Endothelial cell of umbilical vein (primary cell): Measurements from ENCODE around the gene FAM149B1. TPM values are rescaled to one million over a fixed set of nuclear protein-coding genes. Genes with fewer than 3 reads are reported as not detected.

Source experiments
- BruUV-seq: library from RNA; stranded (reverse); fragments of 400-500 nt; replicated peaks from 2 replicates; lab custom pipeline; 2021; lab: Mats Ljungman, UMichigan
- CTCF ChIA-PET: fragments of 300-600, 350-600 bp; sonication (Branson Sonifier 250); formaldehyde crosslinking; loops from one replicate; lab custom pipeline; 2021; ENCODE audit warnings: antibody characterized with exemption, inconsistent platforms; lab: Charles Lee
- POLR2A ChIA-PET: fragments of 300-600, 350-600 bp; sonication (Branson Sonifier 250); formaldehyde crosslinking; loops from one replicate; lab custom pipeline; 2021; ENCODE audit warnings: antibody characterized with exemption, inconsistent platforms; lab: Charles Lee
- DNase-seq: peaks from one replicate; pipeline ENCODE4 v3.0.0-alpha.2; 2011; ENCODE audit warnings: low read depth, low spot score
- FAIRE-seq: peaks from 2 replicates; lab custom pipeline; 2011; peaks lifted over from hg19 to GRCh38; lab: Jason Lieb, UNC
- H2AFZ ChIP-seq: 2 replicates; pipeline ENCODE4 v1.6.0; 2012; ENCODE audit warnings: low read depth, low read length, control low read depth, inconsistent platforms
- H3K27ac ChIP-seq: 2 replicates; pipeline ENCODE4 v1.5.1; 2011; ENCODE audit warnings: low read depth, mild to moderate bottlenecking, control low read depth, low read length, moderate library complexity; ENCODE audit not compliant: insufficient read depth
- H3K27me3 ChIP-seq, 2 experiments: 2 replicates each; pipeline versions ENCODE4 v1.6.0 to v1.6.1; 2011; ENCODE audit warnings: low read length in 2 of 2, mixed read lengths in 1 of 2; ENCODE audit not compliant: control insufficient read depth in 2 of 2, insufficient read depth in 2 of 2
- H3K36me3 ChIP-seq, 2 experiments: 2 replicates in 1 of 2; 3 replicates in 1 of 2; pipeline ENCODE4 v1.5.1; 2011; ENCODE audit warnings: low read length in 2 of 2, mild to moderate bottlenecking in 1 of 2, moderate library complexity in 1 of 2; ENCODE audit not compliant: control insufficient read depth in 2 of 2, insufficient read depth in 2 of 2; ENCODE audit errors: extremely low read depth in 1 of 2
- H3K4me1 ChIP-seq: 3 replicates; pipeline ENCODE4 v1.5.1; 2011; ENCODE audit warnings: mild to moderate bottlenecking, low read length; ENCODE audit not compliant: control insufficient read depth, insufficient read depth; ENCODE audit errors: extremely low read depth
- H3K4me2 ChIP-seq: 2 replicates; pipeline ENCODE4 v1.6.1; 2011; ENCODE audit warnings: low read length, control low read depth, mixed read lengths; ENCODE audit not compliant: insufficient read depth
- H3K4me3 ChIP-seq, 3 experiments: fragments of 200-600 bp in 1 of 3; sonication (generic), shearing (Covaris generic) in 1 of 3; replicated peaks in 1 of 3; 2 replicates each; pipeline ENCODE4 v1.5.1; 2011 to 2016; ENCODE audit warnings: control low read depth in 3 of 3, low read length in 3 of 3, mild to moderate bottlenecking in 2 of 3, inconsistent platforms in 1 of 3, low read depth in 1 of 3, moderate library complexity in 1 of 3; ENCODE audit not compliant: insufficient read depth in 1 of 3
- H3K79me2 ChIP-seq: 2 replicates; pipeline ENCODE4 v1.6.0; 2012; ENCODE audit warnings: low read length, inconsistent platforms; ENCODE audit not compliant: control insufficient read depth, insufficient read depth
- H3K9ac ChIP-seq: replicated peaks from 2 replicates; pipeline ENCODE3; 2011; ENCODE audit warnings: low read length, control low read depth; ENCODE audit not compliant: insufficient read depth; ENCODE audit errors: extremely low read depth
- H3K9me1 ChIP-seq: replicated peaks from 3 replicates; pipeline ENCODE4 v1.6.0; 2011; ENCODE audit warnings: mild to moderate bottlenecking, low read length; ENCODE audit not compliant: control insufficient read depth, insufficient read depth; ENCODE audit errors: extremely low read depth
- H3K9me3 ChIP-seq: replicated peaks from 2 replicates; pipeline ENCODE4 v1.5.1; 2012; ENCODE audit warnings: low read length, inconsistent platforms; ENCODE audit not compliant: control insufficient read depth, insufficient read depth
- H4K20me1 ChIP-seq: replicated peaks from 2 replicates; pipeline ENCODE3; 2011; ENCODE audit warnings: mild to moderate bottlenecking, low read length; ENCODE audit not compliant: control insufficient read depth, insufficient read depth; ENCODE audit errors: extremely low read depth
- EZH2 ChIP-seq: IDR thresholded peaks from 2 replicates; pipeline ENCODE4 v1.6.1; 2012; ENCODE audit warnings: borderline replicate concordance, low read depth, mild to moderate bottlenecking, moderate library complexity, low read length, inconsistent platforms; ENCODE audit not compliant: severe bottlenecking
- FOS ChIP-seq: IDR thresholded peaks from 2 replicates; pipeline ENCODE4 v1.6.1; 2011; ENCODE audit warnings: mild to moderate bottlenecking, low read length, moderate library complexity, borderline replicate concordance; ENCODE audit not compliant: insufficient read depth
- GATA2 ChIP-seq: IDR thresholded peaks from 2 replicates; pipeline ENCODE4 v1.7.0; 2011; ENCODE audit warnings: low read depth, mild to moderate bottlenecking, moderate library complexity, mixed read lengths, low read length; ENCODE audit not compliant: insufficient read length, insufficient read depth
- JUN ChIP-seq: IDR thresholded peaks from 2 replicates; pipeline ENCODE4 v1.6.1; 2011; ENCODE audit warnings: borderline replicate concordance, low read depth; ENCODE audit not compliant: insufficient read length, insufficient read depth
- MAX ChIP-seq: IDR thresholded peaks from 2 replicates; pipeline ENCODE4 v1.6.1; 2011; ENCODE audit not compliant: insufficient read depth, insufficient read length
- MYC ChIP-seq: IDR thresholded peaks from one replicate; pipeline ENCODE4 v1.6.1; 2011; ENCODE audit warnings: mild to moderate bottlenecking, low read depth, low read length
- POLR2A ChIP-seq: IDR thresholded peaks from 2 replicates; pipeline ENCODE4 v1.6.1; 2012; ENCODE audit warnings: low read depth, mild to moderate bottlenecking, control low read depth, low read length
- POLR2AphosphoS5 ChIP-seq: IDR thresholded peaks from 2 replicates; pipeline ENCODE4 v1.6.1; 2012; ENCODE audit warnings: low read depth, mild to moderate bottlenecking, control low read depth, low read length, moderate library complexity; ENCODE audit not compliant: insufficient read depth
- dilution Hi-C: fragments of 300-500 bp; cut with MboI; formaldehyde crosslinking; loops from one replicate; pipeline ENCODE4 v1.15.0; 2019; ENCODE audit warnings: low sequenced_read_pairs; ENCODE audit not compliant: extremely low pct_ligation_motif_present
- intact Hi-C: fragments of 100-400 bp; cut with micrococcal nuclease; formaldehyde crosslinking; loops from one replicate; pipeline ENCODE4 v1.10.0; 2022
- polyA plus RNA-seq, 4 experiments: library from polyadenylated mRNA; depleted of rRNA in 3 of 4; stranded (reverse) in 3 of 4; unstranded in 1 of 4; fragments of >200 nt; gene quantifications; 2 replicates each; pipeline versions ENCODE4 v1.2.1 to v1.2.3, GENCODE V29; 2011 to 2012; ENCODE audit warnings: missing spikeins in 1 of 4
- total RNA-seq: library from RNA; stranded (reverse); gene quantifications from 2 replicates; pipeline ENCODE4 v1.2.3, GENCODE V29; 2021
- TF ChIP-seq, protein P1 (sequence below), 2 donors: IDR thresholded peaks; 1 replicate in 1 of 2; 2 replicates in 1 of 2; pipeline ENCODE4 v1.5.1; 2011; ENCODE audit warnings: low read length in 2 of 2, mild to moderate bottlenecking in 2 of 2, moderate library complexity in 2 of 2, control low read depth in 1 of 2, inconsistent platforms in 1 of 2, low read depth in 1 of 2; ENCODE audit not compliant: insufficient read depth in 1 of 2; ENCODE audit errors: extremely low read depth in 1 of 2

Gene FAM149B1
- total and polyA plus RNA-seq, 2 donors (not counting 3 experiments of a cell fraction or from before 2014, with no cell fraction given): 19.5 to 26.7 TPM

- Histone ChIP-seq H3K4me2 (no peak overlapping the region), H3K9me1 (no peaks in the 10 kb centered on the region), H4K20me1 (no peaks in the 10 kb centered on the region), H3K36me3 (no peaks in the 10 kb centered on the region), H3K79me2 (no peaks in the 10 kb centered on the region), H3K9me3 (no peaks in the 10 kb centered on the region), H3K27me3 (peaks cover 1 to 2% of the 10 kb centered on the region in 2 experiments), H3K9ac (no peak overlapping the region), H3K4me3 (no peak overlapping the region), H3K27ac (no peak overlapping the region), H3K4me1 (no peaks in the 10 kb centered on the region), H2AFZ (no peak overlapping the region)
- FAIRE-seq (no peak), DNase-seq (no peak)
- intact Hi-C loops (no loop called here), dilution Hi-C loops (no loop called here)
- TF ChIP-seq, protein P1, sequence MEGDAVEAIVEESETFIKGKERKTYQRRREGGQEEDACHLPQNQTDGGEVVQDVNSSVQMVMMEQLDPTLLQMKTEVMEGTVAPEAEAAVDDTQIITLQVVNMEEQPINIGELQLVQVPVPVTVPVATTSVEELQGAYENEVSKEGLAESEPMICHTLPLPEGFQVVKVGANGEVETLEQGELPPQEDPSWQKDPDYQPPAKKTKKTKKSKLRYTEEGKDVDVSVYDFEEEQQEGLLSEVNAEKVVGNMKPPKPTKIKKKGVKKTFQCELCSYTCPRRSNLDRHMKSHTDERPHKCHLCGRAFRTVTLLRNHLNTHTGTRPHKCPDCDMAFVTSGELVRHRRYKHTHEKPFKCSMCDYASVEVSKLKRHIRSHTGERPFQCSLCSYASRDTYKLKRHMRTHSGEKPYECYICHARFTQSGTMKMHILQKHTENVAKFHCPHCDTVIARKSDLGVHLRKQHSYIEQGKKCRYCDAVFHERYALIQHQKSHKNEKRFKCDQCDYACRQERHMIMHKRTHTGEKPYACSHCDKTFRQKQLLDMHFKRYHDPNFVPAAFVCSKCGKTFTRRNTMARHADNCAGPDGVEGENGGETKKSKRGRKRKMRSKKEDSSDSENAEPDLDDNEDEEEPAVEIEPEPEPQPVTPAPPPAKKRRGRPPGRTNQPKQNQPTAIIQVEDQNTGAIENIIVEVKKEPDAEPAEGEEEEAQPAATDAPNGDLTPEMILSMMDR (IDR thresholded peaks at IDR 0.05; ENCODE audit: extremely low read depth in 1 of 2, insufficient read depth in 1 of 2, low read depth in 1 of 2, low read length in 2 of 2): no peak
- no peak for TF ChIP-seq JUN
- no peak for TF ChIP-seq GATA2
- TF ChIP-seq EZH2: no peak
- TF ChIP-seq POLR2A: no peak
- no peak for TF ChIP-seq MAX
- no peak for TF ChIP-seq POLR2AphosphoS5
- TF ChIP-seq MYC: no peak
- no peak for TF ChIP-seq FOS
- ChIA-PET POLR2A (no interaction called here), CTCF (no interaction called here)
- BruUV-seq: no TSS peak
Measured at GRCh38 chr10:73287441-73287840, 119.5 kb downstream of the FAM149B1 start.
